GM10266 (cell line): ENCODE results near the gene RGS11.

Experiments
- DNase-seq: peaks from one replicate; pipeline ENCODE4 v3.0.0; 2012; ENCODE audit errors: extremely low spot score
- CTCF ChIP-seq: IDR thresholded peaks from 2 replicates; pipeline ENCODE4 v1.5.1; 2012; ENCODE audit warnings: mild to moderate bottlenecking, low read depth; ENCODE audit not compliant: control insufficient read depth, insufficient read depth; ENCODE audit errors: missing control alignments

Gene RGS11

GRCh38 chr16:296806-297510 is 21.2 kb upstream of the RGS11 start:
- DNase-seq: no peak
- TF ChIP-seq CTCF: no peak

- TF ChIP-seq CTCF: no peak
- DNase-seq: no peak
These were observed 20.5 kb upstream of the RGS11 start for GRCh38 chr16:296276-296675.

- no peak for TF ChIP-seq CTCF
- no peak for DNase-seq
These were observed 17.5 kb upstream of the RGS11 start for GRCh38 chr16:293043-293775.

- no peak for DNase-seq
- no peak for TF ChIP-seq CTCF
These were observed 15.8 kb upstream of the RGS11 start for GRCh38 chr16:291539-291938.

- TF ChIP-seq CTCF: no peak
- DNase-seq: no peak
These were observed 15.1 kb upstream of the RGS11 start for GRCh38 chr16:290681-291405.

GRCh38 chr16:290015-290680 is 14.4 kb upstream of the RGS11 start:
- DNase-seq: no peak
- TF ChIP-seq CTCF: no peak
